Measurements from ENCODE around the gene RIPOR3. TPM values are rescaled to one million over a fixed set of nuclear protein-coding genes. Genes with fewer than 3 reads are reported as not detected.

Gene RIPOR3, protein sequence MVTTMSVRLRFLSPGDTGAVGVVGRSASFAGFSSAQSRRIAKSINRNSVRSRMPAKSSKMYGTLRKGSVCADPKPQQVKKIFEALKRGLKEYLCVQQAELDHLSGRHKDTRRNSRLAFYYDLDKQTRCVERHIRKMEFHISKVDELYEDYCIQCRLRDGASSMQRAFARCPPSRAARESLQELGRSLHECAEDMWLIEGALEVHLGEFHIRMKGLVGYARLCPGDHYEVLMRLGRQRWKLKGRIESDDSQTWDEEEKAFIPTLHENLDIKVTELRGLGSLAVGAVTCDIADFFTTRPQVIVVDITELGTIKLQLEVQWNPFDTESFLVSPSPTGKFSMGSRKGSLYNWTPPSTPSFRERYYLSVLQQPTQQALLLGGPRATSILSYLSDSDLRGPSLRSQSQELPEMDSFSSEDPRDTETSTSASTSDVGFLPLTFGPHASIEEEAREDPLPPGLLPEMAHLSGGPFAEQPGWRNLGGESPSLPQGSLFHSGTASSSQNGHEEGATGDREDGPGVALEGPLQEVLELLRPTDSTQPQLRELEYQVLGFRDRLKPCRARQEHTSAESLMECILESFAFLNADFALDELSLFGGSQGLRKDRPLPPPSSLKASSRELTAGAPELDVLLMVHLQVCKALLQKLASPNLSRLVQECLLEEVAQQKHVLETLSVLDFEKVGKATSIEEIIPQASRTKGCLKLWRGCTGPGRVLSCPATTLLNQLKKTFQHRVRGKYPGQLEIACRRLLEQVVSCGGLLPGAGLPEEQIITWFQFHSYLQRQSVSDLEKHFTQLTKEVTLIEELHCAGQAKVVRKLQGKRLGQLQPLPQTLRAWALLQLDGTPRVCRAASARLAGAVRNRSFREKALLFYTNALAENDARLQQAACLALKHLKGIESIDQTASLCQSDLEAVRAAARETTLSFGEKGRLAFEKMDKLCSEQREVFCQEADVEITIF
- total RNA-seq (10 to 100 TPM; 23.8 to 90.3 TPM), polyA plus RNA-seq (1 to 10 TPM; 5.6 to 8.9 TPM)

DNA sequence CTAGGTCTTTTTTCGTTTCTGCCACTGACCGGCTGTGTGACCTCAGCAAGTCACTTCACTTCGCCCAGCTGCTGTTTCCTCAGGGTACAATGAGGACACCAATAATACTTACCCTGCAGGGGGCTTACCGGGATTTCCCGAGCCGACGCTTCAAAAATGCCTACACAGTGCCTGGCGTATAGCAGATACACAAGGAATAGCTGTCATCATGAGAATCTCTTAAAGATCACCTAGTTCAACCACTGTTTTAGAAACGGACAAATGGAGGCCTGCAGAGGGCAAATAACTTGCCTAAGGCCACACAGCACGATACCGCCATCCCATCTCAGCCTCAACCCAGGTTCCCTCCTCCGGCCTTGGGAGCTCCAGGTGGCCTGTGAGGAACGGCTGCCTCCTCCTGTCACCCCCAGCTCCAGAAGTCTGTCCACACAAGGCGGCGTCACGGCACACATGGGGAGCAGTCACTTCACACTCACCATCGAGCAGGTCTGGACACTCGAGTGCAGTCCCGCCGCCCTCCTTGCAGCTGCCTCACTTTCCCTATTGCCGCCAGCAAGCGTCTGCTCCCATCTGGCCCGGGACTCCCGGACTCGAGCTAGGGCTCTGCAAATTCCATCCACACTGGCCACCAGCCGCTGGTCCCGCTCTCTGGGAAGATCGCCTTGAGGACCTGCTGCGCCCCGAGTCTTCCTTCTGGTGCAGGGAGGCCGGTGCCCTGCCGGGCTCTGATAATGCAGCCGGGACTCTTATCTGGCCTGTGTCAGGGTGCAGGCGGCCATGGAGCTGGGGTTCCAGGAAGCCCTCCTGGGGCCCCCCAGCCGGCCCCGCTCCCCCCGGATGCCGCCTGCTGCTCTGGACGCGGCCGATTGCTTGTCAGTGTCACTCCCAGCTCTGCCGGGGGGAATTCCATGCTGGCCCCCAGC, at the start of gene RIPOR3:
Gene RIPOR3, minus strand, starts transcription at position 893 of the 923 bp plus-strand sequence. Its CDS starts 414 bp downstream, at position 479.
- H3K27me3 ChIP-seq (ENCODE audit: control insufficient read depth in 4 of 4, insufficient read depth in 4 of 4, low read length in 3 of 4) = no peaks in the 10 kb centered on the region
- H3K4me3 ChIP-seq (ENCODE audit: low read depth in 1 of 3, low read length in 3 of 3) = peak within 1 kb of the TSS in 2 of 3 donors; percentile 12 to 39
- H3K9me3 ChIP-seq (ENCODE audit: control insufficient read depth in 4 of 4, low read length in 3 of 4) = no peaks in the 10 kb centered on the region
- H3K4me1 ChIP-seq (ENCODE audit: control insufficient read depth in 4 of 4, insufficient read depth in 4 of 4, low read length in 3 of 4) = peaks cover 0 to 8% (median 1%) of the 10 kb centered on the region in 4 donors
- no peak for TF ChIP-seq TAF1 (conservative IDR thresholded peaks at IDR 0.05)
- TF ChIP-seq, protein P1, sequence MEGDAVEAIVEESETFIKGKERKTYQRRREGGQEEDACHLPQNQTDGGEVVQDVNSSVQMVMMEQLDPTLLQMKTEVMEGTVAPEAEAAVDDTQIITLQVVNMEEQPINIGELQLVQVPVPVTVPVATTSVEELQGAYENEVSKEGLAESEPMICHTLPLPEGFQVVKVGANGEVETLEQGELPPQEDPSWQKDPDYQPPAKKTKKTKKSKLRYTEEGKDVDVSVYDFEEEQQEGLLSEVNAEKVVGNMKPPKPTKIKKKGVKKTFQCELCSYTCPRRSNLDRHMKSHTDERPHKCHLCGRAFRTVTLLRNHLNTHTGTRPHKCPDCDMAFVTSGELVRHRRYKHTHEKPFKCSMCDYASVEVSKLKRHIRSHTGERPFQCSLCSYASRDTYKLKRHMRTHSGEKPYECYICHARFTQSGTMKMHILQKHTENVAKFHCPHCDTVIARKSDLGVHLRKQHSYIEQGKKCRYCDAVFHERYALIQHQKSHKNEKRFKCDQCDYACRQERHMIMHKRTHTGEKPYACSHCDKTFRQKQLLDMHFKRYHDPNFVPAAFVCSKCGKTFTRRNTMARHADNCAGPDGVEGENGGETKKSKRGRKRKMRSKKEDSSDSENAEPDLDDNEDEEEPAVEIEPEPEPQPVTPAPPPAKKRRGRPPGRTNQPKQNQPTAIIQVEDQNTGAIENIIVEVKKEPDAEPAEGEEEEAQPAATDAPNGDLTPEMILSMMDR (IDR thresholded peaks at IDR 0.05; ENCODE audit: low read depth, low read length, missing input control) = no peak
- TF ChIP-seq SP1 (IDR thresholded peaks at IDR 0.05) = no peak
- TF ChIP-seq, protein P2, sequence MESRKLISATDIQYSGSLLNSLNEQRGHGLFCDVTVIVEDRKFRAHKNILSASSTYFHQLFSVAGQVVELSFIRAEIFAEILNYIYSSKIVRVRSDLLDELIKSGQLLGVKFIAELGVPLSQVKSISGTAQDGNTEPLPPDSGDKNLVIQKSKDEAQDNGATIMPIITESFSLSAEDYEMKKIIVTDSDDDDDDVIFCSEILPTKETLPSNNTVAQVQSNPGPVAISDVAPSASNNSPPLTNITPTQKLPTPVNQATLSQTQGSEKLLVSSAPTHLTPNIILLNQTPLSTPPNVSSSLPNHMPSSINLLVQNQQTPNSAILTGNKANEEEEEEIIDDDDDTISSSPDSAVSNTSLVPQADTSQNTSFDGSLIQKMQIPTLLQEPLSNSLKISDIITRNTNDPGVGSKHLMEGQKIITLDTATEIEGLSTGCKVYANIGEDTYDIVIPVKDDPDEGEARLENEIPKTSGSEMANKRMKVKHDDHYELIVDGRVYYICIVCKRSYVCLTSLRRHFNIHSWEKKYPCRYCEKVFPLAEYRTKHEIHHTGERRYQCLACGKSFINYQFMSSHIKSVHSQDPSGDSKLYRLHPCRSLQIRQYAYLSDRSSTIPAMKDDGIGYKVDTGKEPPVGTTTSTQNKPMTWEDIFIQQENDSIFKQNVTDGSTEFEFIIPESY (IDR thresholded peaks at IDR 0.05) = no peak
- TF ChIP-seq FOXA1 (IDR thresholded peaks at IDR 0.05) = no peak
- no peak for TF ChIP-seq JUND (IDR thresholded peaks at IDR 0.05)
- TF ChIP-seq GABPA (IDR thresholded peaks at IDR 0.05 in 1 of 2, conservative IDR thresholded peaks at IDR 0.05 in 1 of 2) = no peak
- TF ChIP-seq, protein P3, sequence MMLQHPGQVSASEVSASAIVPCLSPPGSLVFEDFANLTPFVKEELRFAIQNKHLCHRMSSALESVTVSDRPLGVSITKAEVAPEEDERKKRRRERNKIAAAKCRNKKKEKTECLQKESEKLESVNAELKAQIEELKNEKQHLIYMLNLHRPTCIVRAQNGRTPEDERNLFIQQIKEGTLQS (IDR thresholded peaks at IDR 0.05) = no peak
- TF ChIP-seq, protein P4, sequence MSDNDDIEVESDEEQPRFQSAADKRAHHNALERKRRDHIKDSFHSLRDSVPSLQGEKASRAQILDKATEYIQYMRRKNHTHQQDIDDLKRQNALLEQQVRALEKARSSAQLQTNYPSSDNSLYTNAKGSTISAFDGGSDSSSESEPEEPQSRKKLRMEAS (IDR thresholded peaks at IDR 0.05) = no peak
- TF ChIP-seq NR2F2 (IDR thresholded peaks at IDR 0.05) = no peak
- no peak for TF ChIP-seq HNF4A (conservative IDR thresholded peaks at IDR 0.05)
- peak within 1 kb of the TSS; percentile 47 to 54 for H3K27ac ChIP-seq (ENCODE audit: low read depth in 1 of 2, low read length in 2 of 2)
- WGBS = 46% methylated on average over 42 of the region's 42 CpGs
- H3K9ac ChIP-seq (ENCODE audit: low read depth in 1 of 2, low read length in 2 of 2) = no peak within 1 kb of the TSS
- DNase-seq (ENCODE audit: low spot score) = peak; percentile 87
- no peaks in the 10 kb centered on the region for H3K36me3 ChIP-seq (ENCODE audit: control insufficient read depth in 4 of 4, insufficient read depth in 3 of 4, low read depth in 1 of 4, low read length in 3 of 4)

DNA sequence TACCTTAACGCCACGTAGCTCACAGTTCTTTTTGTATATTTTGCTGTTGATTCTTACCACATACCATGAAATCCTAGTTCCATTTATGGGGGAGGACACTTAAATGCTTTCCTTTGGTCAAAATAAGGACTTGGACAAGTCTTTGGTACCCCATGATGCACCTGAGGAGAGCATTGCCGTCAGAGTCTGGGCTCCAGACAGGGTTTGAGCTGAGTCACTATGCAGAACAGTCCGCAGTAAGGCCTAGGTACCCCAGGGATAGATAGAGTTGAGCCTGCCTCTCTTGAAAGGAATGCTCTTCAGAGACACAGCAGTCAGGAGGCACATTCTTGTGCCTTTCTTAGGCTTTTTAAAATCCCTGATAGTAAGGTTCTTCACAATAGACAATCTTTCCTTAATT, 46.0 kb upstream of the RIPOR3 start:
- WGBS = 90% methylated on average over 4 of the region's 4 CpGs
- Histone ChIP-seq H3K27me3 (ENCODE audit: control insufficient read depth in 4 of 4, insufficient read depth in 4 of 4, low read length in 3 of 4) (no peaks in the 10 kb centered on the region), H3K36me3 (ENCODE audit: control insufficient read depth in 4 of 4, insufficient read depth in 3 of 4, low read depth in 1 of 4, low read length in 3 of 4) (no peaks in the 10 kb centered on the region), H3K4me1 (ENCODE audit: control insufficient read depth in 4 of 4, insufficient read depth in 4 of 4, low read length in 3 of 4) (peaks cover 4 to 31% (median 8%) of the 10 kb centered on the region in 4 donors), H3K27ac (ENCODE audit: low read depth in 1 of 2, low read length in 2 of 2) (no peak overlapping the region), H3K9me3 (ENCODE audit: control insufficient read depth in 4 of 4, low read length in 3 of 4) (no peaks in the 10 kb centered on the region), H3K4me3 (ENCODE audit: low read depth in 1 of 3, low read length in 3 of 3) (no peak overlapping the region), H3K9ac (ENCODE audit: low read depth in 1 of 2, low read length in 2 of 2) (no peak overlapping the region)
- DNase-seq (ENCODE audit: low spot score) = no peak
- TF ChIP-seq, protein P2 (IDR thresholded peaks at IDR 0.05) = no peak
- TF ChIP-seq, protein P4 (IDR thresholded peaks at IDR 0.05) = no peak
- TF ChIP-seq, protein P1 (IDR thresholded peaks at IDR 0.05; ENCODE audit: low read depth, low read length, missing input control) = no peak
- TF ChIP-seq HNF4G (IDR thresholded peaks at IDR 0.05) = no peak
- TF ChIP-seq JUND (IDR thresholded peaks at IDR 0.05) = no peak
- no peak for TF ChIP-seq SP1 (IDR thresholded peaks at IDR 0.05)
- TF ChIP-seq RAD21 (IDR thresholded peaks at IDR 0.05) = no peak

Data from liver (tissue), 9 donors.